Posterior cingulate gyrus (tissue), 11 donors: ENCODE results near the gene PRR15.

Experiments used
- DNase-seq, 10 donors: peaks; one replicate each; pipeline versions ENCODE4 v3.0.0 to v3.0.0-alpha.2; 2020 to 2021; ENCODE audit warnings: mixed read lengths in 3 of 10
- intact Hi-C: fragments of 100-400 bp; cut with DNase I; formaldehyde crosslinking; loops from one replicate; pipeline ENCODE4 v1.15.1; 2023

The PRR15 gene

DNA sequence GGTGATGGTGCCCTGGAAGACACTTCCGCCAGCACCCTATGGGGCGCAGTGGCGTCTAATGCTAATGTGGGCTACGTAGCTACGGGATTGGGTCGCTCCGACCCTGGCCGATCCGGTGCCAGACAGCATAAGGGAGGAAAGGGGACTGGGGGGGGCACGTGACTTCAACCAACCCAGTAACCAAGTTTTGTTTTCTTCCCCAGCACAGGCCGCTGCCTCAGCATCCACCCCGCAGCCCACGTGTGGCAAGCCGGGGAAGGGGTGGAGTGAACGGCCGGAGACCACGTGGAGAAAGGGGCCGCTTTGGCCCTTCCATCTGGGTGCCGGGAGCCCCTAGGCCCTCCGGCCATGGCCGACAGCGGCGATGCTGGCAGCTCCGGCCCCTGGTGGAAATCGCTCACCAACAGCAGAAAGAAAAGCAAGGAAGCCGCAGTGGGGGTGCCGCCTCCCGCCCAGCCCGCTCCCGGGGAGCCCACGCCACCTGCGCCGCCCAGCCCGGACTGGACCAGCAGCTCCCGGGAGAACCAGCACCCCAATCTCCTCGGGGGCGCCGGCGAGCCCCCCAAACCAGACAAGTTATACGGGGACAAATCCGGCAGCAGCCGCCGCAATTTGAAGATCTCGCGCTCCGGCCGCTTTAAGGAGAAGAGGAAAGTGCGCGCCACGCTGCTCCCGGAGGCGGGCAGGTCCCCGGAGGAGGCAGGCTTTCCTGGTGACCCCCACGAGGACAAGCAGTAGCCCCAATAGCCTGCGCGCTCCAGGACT lies 2.5 kb downstream of the PRR15 start:
- DNase-seq, result peak in 7 of 10 donors; percentile 11 to 89 (median 27)
- intact Hi-C loops, result no loop called here

- DNase-seq, result no peak
- intact Hi-C loops, result no loop called here
Measured at GRCh38 chr7:29567174-29567573, 3.5 kb downstream of the PRR15 start.

- intact Hi-C loops, result no loop called here
Measured at GRCh38 chr7:29569648-29570047, 6.0 kb downstream of the PRR15 start.

GRCh38 chr7:29572558-29572957 lies 8.9 kb downstream of the PRR15 start:
- no peak for DNase-seq
- intact Hi-C loops, result no loop called here

More at GRCh38 chr7:29569648-29570047, 6.0 kb downstream of the PRR15 start:
- no peak for DNase-seq

GRCh38 chr7:29573567-29573966 lies 9.9 kb downstream of the PRR15 start:
- no peak for DNase-seq

GRCh38 chr7:29574659-29575058 lies 11.0 kb downstream of the PRR15 start:
- intact Hi-C loops, result no loop called here
- no peak for DNase-seq

More at GRCh38 chr7:29573567-29573966, 9.9 kb downstream of the PRR15 start:
- intact Hi-C loops, result no loop called here

DNA sequence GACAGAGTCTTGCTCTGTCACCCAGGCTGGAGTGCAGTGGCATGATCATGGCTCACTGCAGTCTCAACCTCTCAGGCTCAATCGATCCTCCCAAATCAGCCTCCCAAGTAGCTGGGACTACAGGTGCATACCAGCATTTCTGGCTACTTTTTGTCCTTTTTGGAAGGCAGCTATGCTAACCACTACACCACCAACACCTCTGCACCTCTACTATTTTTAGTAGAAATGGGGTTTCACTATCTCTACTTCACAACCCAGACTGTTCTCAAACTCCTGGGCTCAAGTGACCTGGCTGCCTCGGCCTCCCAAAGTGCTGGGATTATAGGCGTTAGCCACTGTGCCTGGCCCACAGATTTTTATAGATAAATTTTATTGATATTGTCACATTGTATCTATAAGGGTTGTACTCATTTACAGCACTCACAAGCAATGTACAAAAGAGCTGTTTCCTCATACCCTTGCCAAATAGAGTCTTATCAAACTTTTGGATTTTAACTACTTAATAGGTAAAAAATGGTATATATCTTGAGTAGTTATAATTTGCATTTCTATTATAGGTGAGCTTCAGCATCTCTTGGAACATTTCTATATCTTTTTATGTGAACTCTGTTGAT lies 23.7 kb downstream of the PRR15 start:
- DNase-seq, result no peak
- intact Hi-C loops, result no loop called here

DNA sequence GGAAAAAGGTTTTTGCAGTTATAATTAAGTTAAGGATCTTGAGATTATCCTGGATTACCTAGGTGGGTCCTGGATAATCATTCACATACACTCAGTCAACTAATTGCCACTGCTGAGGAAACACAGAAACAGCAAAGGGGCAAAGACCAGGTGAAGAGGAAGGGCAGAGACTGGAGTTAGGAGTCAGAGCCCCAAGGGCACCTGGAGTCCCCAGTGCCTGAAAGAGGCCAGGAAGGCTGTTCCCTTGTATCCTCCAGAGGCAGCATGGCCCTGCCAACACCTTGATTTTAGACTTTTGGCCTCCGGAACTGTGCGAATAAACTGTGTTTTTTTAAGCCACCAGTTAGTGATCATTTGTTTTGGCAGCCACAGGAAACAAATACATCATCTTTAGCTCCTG lies 24.6 kb downstream of the PRR15 start:
- intact Hi-C loops, result no loop called here
- no peak for DNase-seq

GRCh38 chr7:29588900-29589696 lies 25.5 kb downstream of the PRR15 start:
- DNase-seq, result peak in 1 of 10 donors; percentile 40

GRCh38 chr7:29592866-29593265 lies 29.2 kb downstream of the PRR15 start:
- intact Hi-C loops, result no loop called here
- no peak for DNase-seq

More at GRCh38 chr7:29588900-29589696, 25.5 kb downstream of the PRR15 start:
- intact Hi-C loops, result no loop called here

DNA sequence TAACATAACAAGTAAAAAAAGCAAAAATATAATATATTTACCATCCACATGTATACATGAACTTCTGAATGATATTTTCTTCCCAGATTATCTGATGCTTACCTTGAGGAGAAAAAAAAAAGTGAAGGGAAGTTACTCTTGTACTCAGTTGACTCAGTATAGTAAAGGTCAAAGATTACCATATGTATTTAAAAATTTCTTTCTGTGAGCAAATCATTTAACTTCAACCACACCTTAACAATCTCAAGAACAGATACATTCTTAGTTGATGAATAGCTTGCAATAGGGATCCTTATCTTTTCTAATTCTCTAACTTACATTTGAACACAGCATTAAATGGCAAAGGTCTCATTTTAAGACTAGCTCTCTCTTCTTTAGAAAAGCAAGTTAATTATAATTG lies 29.8 kb downstream of the PRR15 start:
- DNase-seq, result no peak
- intact Hi-C loops, result no loop called here

DNA sequence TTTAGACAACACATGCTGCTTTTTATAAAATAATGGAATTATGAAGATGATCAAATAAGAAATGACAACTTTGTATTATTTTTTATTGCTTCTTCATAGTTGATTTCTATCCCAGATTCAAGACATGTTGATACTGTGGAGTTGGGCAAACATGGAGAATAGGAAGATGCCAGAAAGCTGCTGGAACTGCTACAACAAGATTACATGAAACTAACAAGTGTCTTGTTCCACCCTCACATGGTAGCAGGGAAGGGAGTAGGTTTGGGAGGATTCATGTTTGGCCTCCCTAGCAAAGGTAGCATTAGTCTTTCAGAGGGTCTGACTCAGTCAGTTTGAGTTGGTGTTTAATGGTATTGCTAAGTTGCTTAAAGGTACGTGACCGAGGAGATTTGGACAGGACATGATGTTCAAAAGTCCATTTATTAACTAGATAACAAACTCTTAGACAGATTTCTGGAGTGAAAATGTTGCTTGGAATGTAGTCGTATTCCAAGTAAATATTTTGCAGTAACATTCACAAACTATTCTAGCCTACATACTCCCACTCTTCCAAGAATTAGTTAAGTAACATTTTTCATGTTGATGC lies 33.1 kb downstream of the PRR15 start:
- no peak for DNase-seq
- intact Hi-C loops, result no loop called here

DNA sequence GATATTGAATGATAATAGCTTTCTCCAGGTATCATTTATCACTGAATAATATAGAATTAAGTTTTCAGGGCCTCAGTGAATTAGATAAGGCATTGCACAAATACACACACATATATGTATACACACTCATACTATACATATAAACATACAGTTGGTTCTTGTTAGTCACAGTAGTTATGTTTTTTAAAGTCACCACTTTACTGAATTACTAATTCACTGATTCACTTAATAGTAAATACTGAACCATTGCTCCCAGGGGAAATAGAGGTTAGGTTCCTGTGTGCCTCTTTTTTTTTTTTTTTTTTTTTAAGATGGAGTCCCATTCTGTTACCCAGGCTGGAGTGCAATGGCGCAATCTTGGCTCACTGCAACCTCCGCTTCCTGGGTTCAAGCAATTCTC lies 33.6 kb downstream of the PRR15 start:
- intact Hi-C loops, result no loop called here
- DNase-seq, result no peak

DNA sequence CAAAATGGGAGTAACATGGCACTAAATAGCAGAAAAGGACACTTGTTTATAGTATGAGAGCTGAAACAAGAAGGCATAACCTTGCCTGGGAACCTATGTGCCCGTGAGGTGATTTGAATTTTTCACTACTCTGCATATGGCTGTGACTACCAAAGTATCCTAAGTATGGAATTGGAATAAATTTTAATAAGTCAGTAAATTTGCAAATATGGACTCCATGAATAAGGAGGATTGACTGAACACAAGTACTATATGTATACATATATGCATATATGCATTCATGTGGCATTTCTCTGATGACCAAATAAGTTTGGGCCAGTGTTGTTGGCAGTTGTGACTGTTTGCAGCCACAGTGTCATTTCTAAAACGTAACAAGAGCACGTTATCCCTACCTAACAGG lies 34.5 kb downstream of the PRR15 start:
- DNase-seq, result no peak
- intact Hi-C loops, result no loop called here

- intact Hi-C loops, result no loop called here
- no peak for DNase-seq
Measured at GRCh38 chr7:29598613-29599012, 35.0 kb downstream of the PRR15 start.

GRCh38 chr7:29599026-29599425 lies 35.4 kb downstream of the PRR15 start:
- no peak for DNase-seq
- intact Hi-C loops, result no loop called here

- no peak for DNase-seq
- intact Hi-C loops, result no loop called here
Measured at GRCh38 chr7:29600661-29601060, 37.0 kb downstream of the PRR15 start.

DNA sequence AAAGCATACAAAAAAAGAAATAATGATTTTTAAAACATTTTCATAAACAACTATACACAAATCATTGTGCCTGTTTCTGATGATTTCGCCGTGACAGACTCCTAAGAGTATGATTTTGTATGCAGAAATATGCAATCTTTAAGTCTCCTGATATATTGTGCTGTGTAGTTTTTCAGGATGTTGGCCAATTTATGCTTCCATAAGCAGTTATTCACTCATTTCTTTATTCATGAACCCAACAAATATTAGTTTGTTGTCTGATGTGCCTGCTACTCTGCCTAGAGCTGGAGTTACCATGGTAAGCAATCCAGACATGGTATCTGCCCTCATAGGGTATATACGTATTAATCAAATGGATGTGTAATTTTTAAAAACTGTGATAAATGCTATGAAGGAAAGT lies 40.4 kb downstream of the PRR15 start:
- intact Hi-C loops, result no loop called here
- DNase-seq, result no peak

DNA sequence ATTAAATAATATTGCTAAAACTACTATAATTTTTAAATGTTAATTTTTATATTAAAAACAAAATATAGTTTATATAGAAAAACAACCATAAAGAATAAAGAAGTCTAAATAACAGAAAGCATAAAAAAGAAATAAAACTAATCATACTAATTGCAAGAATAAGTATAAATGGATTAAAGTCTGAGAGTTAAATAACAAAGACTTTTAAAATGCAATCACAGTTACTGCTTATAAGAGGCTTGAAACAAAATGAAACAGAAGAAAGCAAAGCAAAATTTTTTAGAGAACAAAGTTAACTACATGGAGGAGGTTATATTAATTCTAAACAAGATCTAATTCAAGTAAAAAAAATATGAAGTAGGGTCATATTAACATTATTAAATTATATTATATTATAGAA lies 41.1 kb downstream of the PRR15 start:
- intact Hi-C loops, result no loop called here
- DNase-seq, result no peak

- intact Hi-C loops, result no loop called here
- DNase-seq, result no peak
Measured at GRCh38 chr7:29605671-29606070, 42.0 kb downstream of the PRR15 start.

- DNase-seq, result no peak
- intact Hi-C loops, result no loop called here
Measured at GRCh38 chr7:29606287-29606721, 42.7 kb downstream of the PRR15 start.
